GM13977 (cell line): ENCODE data around the gene ACSL1.

Source experiments
- DNase-seq: peaks from one replicate; pipeline ENCODE4 v3.0.0; 2012; ENCODE audit warnings: low spot score
- in situ Hi-C: fragments of 300-500 bp; cut with MboI; formaldehyde crosslinking; loops from one replicate; pipeline ENCODE4 v1.12.0; 2022; ENCODE audit warnings: low sequenced_read_pairs, low pct_unique_long_range_greater_than_20kb, mixed read lengths, inconsistent platforms; ENCODE audit not compliant: unreplicated experiment
- TF ChIP-seq, protein P1 (sequence below): IDR thresholded peaks from 2 replicates; pipeline ENCODE4 v1.5.1; 2012; ENCODE audit warnings: mild to moderate bottlenecking, control low read depth; ENCODE audit not compliant: insufficient read depth; ENCODE audit errors: extremely low read depth, missing control alignments

The ACSL1 gene

DNA sequence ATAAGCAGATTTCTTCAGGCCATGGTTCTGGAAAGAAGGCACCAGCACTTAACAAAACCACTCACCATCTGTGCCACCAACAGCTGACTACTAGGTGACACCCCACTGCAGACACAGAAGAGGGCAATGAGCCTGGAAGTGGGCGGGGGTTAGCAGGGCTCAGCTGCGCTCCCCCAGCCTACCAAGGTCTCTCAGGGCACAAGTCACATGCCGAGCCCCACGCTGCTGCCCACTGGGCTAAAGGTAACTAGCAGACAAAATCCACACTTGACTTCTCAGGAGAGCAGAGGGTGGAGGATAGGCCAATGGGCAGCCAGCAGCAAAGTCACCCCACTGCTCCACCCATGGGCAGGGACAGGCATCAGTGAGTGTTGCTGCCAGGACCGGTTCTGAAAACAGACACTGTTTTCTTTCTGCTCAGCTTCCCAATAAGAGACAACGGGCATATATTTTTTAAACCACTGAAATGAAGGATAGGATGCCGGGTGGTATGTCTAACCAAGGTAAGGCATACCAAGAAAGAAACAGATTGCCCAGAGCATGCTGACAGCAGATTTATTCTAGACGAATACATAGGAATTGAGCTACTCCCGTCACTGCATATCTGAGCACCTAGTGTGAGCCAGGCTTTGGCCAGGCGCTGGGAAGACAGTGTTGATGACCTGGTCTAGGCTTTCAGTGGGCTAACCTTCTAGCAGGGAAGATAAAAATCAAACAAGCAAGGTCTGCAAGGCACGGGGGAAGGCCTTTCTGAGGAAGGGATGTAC, 20.1 kb downstream of the ACSL1 start:
- TF ChIP-seq, protein P1, sequence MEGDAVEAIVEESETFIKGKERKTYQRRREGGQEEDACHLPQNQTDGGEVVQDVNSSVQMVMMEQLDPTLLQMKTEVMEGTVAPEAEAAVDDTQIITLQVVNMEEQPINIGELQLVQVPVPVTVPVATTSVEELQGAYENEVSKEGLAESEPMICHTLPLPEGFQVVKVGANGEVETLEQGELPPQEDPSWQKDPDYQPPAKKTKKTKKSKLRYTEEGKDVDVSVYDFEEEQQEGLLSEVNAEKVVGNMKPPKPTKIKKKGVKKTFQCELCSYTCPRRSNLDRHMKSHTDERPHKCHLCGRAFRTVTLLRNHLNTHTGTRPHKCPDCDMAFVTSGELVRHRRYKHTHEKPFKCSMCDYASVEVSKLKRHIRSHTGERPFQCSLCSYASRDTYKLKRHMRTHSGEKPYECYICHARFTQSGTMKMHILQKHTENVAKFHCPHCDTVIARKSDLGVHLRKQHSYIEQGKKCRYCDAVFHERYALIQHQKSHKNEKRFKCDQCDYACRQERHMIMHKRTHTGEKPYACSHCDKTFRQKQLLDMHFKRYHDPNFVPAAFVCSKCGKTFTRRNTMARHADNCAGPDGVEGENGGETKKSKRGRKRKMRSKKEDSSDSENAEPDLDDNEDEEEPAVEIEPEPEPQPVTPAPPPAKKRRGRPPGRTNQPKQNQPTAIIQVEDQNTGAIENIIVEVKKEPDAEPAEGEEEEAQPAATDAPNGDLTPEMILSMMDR: no peak
- in situ Hi-C loops: no loop called here
- no peak for DNase-seq

- in situ Hi-C loops: no loop called here
- TF ChIP-seq, protein P1: no peak
Observed at GRCh38 chr4:184804621-184805020, 21.1 kb downstream of the ACSL1 start.

DNA sequence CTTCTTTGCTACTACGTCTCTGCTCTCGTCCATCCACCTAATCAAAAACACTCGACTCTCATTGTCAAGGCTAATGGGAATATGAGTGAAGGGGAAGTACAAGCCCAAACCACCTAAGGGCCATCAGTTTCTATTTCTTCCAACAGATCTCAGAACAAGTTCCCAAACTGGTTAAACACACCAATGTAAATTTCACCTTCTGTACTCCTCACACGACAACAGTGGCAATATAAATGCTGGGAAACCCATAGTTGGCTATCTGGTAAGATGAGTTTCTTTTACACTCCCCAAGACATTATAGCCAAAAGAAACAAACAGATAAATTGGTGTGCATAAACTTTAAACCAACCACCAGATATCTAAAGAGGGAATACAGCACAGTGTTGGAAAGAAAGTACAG, 21.9 kb downstream of the ACSL1 start:
- no peak for DNase-seq
- TF ChIP-seq, protein P1: no peak
- in situ Hi-C loops: no loop called here

More at GRCh38 chr4:184804621-184805020, 21.1 kb downstream of the ACSL1 start:
- DNase-seq: no peak

GRCh38 chr4:184803133-184803532, 22.6 kb downstream of the ACSL1 start:
- no peak for DNase-seq
- TF ChIP-seq, protein P1: no peak
- in situ Hi-C loops: no loop called here

GRCh38 chr4:184802697-184803015, 23.1 kb downstream of the ACSL1 start:
- in situ Hi-C loops: no loop called here
- TF ChIP-seq, protein P1: no peak
- DNase-seq: no peak

DNA sequence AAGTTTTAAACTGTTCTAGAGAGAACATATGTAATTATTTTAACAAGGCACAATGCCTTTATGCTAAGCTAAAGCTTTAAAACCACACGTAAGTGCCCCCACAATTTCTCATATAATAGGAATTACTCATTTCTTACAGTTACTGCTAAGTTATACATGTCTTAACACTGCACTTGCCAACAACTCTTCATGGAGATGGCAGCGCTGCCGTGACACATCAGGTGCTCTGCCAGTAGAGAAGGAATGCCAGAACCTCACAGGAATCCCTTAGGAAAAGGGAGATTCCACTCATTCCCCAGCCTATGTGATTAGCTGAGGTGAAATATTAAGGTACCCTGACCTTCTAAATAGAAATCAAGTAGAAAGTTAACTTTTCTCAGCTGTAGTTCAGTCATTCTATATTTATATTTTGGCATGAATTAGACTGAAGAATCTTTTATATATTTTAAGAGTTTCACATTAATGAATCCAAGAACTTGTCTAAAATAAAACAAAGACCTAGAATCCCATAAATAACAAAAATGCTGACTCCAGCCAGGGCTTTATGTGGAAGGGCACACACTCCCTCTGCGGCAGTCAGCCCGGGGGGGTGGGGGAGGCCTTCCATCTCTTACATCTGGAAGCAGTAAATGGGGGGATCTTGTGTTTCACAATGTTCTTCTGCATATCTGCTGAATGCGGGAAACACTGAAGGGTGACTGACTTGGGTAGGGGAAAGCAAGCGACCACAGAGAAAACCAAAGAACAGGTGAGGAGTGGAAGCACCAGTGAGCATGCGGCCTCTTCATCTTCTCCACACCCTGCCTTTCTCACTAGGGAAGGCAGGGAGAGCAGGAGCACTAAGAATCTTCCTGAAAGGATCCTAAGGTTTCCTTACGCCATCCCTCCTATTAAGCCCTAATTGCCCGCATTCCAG, 23.7 kb downstream of the ACSL1 start:
- in situ Hi-C loops: no loop called here
- DNase-seq: no peak
- TF ChIP-seq, protein P1: no peak
